K562 (cell line): ENCODE data around the gene NANS. TPM values are rescaled to one million over a fixed set of nuclear protein-coding genes. Genes with fewer than 3 reads are reported as not detected.

Source experiments
- DIDO1 ChIP-seq: fragments of 450-650 bp; IDR thresholded peaks from 2 replicates; pipeline ENCODE4 v1.6.1; 2016; ENCODE audit warnings: low read depth, missing biosample characterization, missing genetic modification characterization
- KLF1 ChIP-seq: fragments of 450-650 bp; IDR thresholded peaks from 2 replicates; pipeline ENCODE4 v1.6.1; 2016; ENCODE audit warnings: missing genetic modification characterization, missing compliant biosample characterization
- POLR2B ChIP-seq: fragments of 450-650 bp; IDR thresholded peaks from 2 replicates; pipeline ENCODE4 v1.6.1; 2018; ENCODE audit warnings: low read depth; ENCODE audit not compliant: partially characterized antibody
- RBBP5 ChIP-seq: fragments of 200-600 bp; sonication (generic); IDR thresholded peaks from 2 replicates; pipeline ENCODE4 v1.6.1; 2012; ENCODE audit warnings: borderline replicate concordance, mild to moderate bottlenecking, low read length, control low read depth, inconsistent platforms; ENCODE audit not compliant: insufficient read depth, poor library complexity, severe bottlenecking
- RBM15 ChIP-seq: fragments of 200-400 bp; formaldehyde crosslinking; IDR thresholded peaks from 2 replicates; pipeline ENCODE4 v1.6.1; 2018; ENCODE audit warnings: mild to moderate bottlenecking, low read length, moderate library complexity; ENCODE audit not compliant: insufficient read depth
- RBM39 ChIP-seq: fragments of 200-400 bp; formaldehyde crosslinking; optimal IDR thresholded peaks from 2 replicates; pipeline ENCODE3; 2018; ENCODE audit warnings: low read depth, low read length
- TAF9B ChIP-seq: fragments of 450-650 bp; IDR thresholded peaks from 2 replicates; pipeline ENCODE4 v1.6.1; 2018; ENCODE audit warnings: mild to moderate bottlenecking; ENCODE audit not compliant: partially characterized antibody
- ZBTB34 ChIP-seq: fragments of 250-450 bp; sonication (Bioruptor Pico); IDR thresholded peaks from 2 replicates; pipeline ENCODE4 v1.8.0; 2021; ENCODE audit warnings: mild to moderate bottlenecking, moderate library complexity
- ZFP1 ChIP-seq: fragments of 450-650 bp; formaldehyde crosslinking; IDR thresholded peaks from 2 replicates; pipeline ENCODE4 v1.4.0; 2020; ENCODE audit warnings: mild to moderate bottlenecking, mixed read lengths
- ZFX ChIP-seq: sonication (generic); formaldehyde crosslinking; IDR thresholded peaks from 2 replicates; pipeline ENCODE4 v1.8.0; 2022; ENCODE audit warnings: mild to moderate bottlenecking, missing genetic modification reagents, moderate library complexity
- ZNF76 ChIP-seq: fragments of 250-450 bp; sonication (Bioruptor Pico); IDR thresholded peaks from 2 replicates; pipeline ENCODE4 v1.4.0; 2020; ENCODE audit warnings: mild to moderate bottlenecking, moderate library complexity, borderline replicate concordance
- ZNF785 ChIP-seq: fragments of 250-450 bp; sonication (Bioruptor Pico); IDR thresholded peaks from 2 replicates; pipeline ENCODE4 v1.4.0; 2020; ENCODE audit warnings: mild to moderate bottlenecking
- polyA plus RNA-seq, 8 experiments: library from polyadenylated mRNA; depleted of rRNA in 4 of 8; stranded (reverse) in 5 of 8; unstranded in 3 of 8; fragments of >200 nt; fragmentation: Nextera tagmentation in 2 of 8; fragmentation: Illumina TruSeq in 1 of 8; extraction: Ambion mirVana in 2 of 8; extraction: Trizol in 1 of 8; gene quantifications; 2 replicates each; pipeline versions ENCODE4 v1.2.1 to v1.2.3, GENCODE V29; 2011 to 2014; ENCODE audit warnings: inconsistent platforms in 1 of 8, missing spikeins in 1 of 8
- total RNA-seq, 7 experiments: library from RNA; depleted of rRNA in 6 of 7; stranded (reverse); fragments of >200 nt in 6 of 7; fragmentation: Illumina TruSeq in 2 of 7; extraction: Trizol in 2 of 7; gene quantifications; 2 replicates each; pipeline versions ENCODE4 v1.2.1 to v1.2.3, GENCODE V29; 2011 to 2021; ENCODE audit warnings: low replicate concordance in 1 of 7
- TF ChIP-seq, protein P1 (sequence below): fragments of 450-650 bp; IDR thresholded peaks from 2 replicates; pipeline ENCODE4 v1.6.1; 2016; ENCODE audit warnings: low read depth
- TF ChIP-seq, protein P2 (sequence below): sonication (generic); formaldehyde crosslinking; IDR thresholded peaks from 2 replicates; pipeline ENCODE4 v1.8.0; 2022; ENCODE audit warnings: mild to moderate bottlenecking, missing genetic modification reagents
- TF ChIP-seq, protein P3 (sequence below): fragments of 450-650 bp; formaldehyde crosslinking; IDR thresholded peaks from 2 replicates; pipeline ENCODE4 v1.4.0; 2020; ENCODE audit warnings: mild to moderate bottlenecking, mixed read lengths

The NANS gene
- total and polyA plus RNA-seq, 9 of the 15 experiments (the other 6 are each of a cell fraction or from before 2014, with no cell fraction given), result 37.1 to 181 (median 137) TPM

DNA sequence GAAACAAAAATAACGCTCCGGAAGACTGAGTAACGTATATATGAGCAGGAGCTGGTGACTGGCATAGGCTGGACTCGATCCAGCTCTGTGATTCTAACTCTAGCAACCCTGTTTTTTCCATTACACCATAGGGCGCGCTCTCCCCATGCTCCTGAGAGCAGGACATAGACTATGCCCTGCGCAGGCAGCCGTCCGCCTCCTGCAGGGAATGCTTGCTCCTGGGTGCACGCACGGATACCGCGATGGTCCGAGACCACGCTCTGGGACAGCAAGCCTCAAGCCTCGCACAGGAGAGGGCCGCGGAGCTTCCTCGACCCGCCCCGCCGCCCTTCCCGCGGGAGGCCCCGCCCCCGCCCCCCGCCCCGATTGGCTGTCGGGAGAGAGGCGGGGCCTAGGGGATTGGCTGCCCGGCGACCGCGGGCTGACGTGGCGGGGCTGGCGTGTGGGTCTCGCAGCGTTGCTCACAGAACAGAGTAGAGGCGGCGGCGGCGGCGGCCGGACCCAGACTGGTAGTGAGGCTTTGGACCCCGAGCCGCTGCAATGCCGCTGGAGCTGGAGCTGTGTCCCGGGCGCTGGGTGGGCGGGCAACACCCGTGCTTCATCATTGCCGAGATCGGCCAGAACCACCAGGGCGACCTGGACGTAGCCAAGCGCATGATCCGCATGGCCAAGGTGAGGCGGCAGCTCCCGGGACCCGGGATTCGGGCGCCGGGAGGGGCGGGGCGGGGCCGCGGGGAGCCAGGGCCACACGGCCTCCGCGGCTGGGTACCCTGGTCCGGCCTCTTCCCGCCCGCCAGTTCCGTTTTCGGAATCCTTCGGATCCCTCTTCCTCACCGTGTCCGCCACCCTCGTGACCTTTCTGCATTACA is at the start of gene NANS (continued):
- TF ChIP-seq ZBTB34 (no peak), TAF9B (peak; percentile 69), RBM39 (no peak), ZFX (CRISPR knock-in tag) (peak; percentile 88), ZFP1 (CRISPR knock-in tag) (no peak), KLF1 (tag) (no peak), ZNF785 (CRISPR knock-in tag) (no peak), DIDO1 (no peak), POLR2B (peak; percentile 90), RBBP5 (peak; percentile 74), ZNF76 (CRISPR knock-in tag) (no peak), RBM15 (no peak)
- TF ChIP-seq, protein P1, sequence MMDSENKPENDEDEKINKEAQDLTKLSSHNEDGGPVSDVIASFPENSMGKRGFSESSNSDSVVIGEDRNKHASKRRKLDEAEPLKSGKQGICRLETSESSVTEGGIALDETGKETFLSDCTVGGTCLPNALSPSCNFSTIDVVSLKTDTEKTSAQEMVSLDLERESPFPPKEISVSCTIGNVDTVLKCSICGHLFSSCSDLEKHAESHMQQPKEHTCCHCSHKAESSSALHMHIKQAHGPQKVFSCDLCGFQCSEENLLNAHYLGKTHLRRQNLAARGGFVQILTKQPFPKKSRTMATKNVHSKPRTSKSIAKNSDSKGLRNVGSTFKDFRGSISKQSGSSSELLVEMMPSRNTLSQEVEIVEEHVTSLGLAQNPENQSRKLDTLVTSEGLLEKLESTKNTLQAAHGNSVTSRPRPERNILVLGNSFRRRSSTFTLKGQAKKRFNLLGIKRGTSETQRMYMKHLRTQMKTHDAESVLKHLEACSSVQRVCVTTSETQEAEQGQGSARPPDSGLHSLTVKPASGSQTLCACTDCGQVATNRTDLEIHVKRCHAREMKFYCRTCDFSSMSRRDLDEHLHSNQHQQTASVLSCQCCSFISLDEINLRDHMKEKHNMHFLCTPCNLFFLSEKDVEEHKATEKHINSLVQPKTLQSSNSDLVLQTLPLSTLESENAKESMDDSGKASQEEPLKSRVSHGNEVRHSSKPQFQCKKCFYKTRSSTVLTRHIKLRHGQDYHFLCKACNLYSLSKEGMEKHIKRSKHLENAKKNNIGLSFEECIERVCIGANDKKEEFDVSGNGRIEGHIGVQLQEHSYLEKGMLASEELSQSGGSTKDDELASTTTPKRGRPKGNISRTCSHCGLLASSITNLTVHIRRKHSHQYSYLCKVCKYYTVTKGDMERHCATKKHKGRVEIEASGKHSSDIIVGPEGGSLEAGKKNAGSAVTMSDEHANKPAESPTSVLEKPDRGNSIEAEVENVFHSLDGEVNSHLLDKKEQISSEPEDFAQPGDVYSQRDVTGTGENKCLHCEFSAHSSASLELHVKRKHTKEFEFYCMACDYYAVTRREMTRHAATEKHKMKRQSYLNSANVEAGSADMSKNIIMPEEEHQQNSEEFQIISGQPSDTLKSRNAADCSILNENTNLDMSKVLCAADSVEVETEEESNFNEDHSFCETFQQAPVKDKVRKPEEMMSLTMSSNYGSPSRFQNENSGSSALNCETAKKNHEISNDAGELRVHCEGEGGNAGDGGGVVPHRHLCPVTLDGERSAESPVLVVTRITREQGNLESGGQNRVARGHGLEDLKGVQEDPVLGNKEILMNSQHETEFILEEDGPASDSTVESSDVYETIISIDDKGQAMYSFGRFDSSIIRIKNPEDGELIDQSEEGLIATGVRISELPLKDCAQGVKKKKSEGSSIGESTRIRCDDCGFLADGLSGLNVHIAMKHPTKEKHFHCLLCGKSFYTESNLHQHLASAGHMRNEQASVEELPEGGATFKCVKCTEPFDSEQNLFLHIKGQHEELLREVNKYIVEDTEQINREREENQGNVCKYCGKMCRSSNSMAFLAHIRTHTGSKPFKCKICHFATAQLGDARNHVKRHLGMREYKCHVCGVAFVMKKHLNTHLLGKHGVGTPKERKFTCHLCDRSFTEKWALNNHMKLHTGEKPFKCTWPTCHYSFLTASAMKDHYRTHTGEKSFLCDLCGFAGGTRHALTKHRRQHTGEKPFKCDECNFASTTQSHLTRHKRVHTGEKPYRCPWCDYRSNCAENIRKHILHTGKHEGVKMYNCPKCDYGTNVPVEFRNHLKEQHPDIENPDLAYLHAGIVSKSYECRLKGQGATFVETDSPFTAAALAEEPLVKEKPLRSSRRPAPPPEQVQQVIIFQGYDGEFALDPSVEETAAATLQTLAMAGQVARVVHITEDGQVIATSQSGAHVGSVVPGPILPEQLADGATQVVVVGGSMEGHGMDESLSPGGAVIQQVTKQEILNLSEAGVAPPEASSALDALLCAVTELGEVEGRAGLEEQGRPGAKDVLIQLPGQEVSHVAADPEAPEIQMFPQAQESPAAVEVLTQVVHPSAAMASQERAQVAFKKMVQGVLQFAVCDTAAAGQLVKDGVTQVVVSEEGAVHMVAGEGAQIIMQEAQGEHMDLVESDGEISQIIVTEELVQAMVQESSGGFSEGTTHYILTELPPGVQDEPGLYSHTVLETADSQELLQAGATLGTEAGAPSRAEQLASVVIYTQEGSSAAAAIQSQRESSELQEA, result no peak
- TF ChIP-seq, protein P2, sequence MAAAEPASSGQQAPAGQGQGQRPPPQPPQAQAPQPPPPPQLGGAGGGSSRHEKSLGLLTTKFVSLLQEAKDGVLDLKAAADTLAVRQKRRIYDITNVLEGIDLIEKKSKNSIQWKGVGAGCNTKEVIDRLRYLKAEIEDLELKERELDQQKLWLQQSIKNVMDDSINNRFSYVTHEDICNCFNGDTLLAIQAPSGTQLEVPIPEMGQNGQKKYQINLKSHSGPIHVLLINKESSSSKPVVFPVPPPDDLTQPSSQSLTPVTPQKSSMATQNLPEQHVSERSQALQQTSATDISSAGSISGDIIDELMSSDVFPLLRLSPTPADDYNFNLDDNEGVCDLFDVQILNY (CRISPR knock-in tag), result 0 out of 2 replicates have a peak, but pooled peaks have one; percentile 45
- TF ChIP-seq, protein P3, sequence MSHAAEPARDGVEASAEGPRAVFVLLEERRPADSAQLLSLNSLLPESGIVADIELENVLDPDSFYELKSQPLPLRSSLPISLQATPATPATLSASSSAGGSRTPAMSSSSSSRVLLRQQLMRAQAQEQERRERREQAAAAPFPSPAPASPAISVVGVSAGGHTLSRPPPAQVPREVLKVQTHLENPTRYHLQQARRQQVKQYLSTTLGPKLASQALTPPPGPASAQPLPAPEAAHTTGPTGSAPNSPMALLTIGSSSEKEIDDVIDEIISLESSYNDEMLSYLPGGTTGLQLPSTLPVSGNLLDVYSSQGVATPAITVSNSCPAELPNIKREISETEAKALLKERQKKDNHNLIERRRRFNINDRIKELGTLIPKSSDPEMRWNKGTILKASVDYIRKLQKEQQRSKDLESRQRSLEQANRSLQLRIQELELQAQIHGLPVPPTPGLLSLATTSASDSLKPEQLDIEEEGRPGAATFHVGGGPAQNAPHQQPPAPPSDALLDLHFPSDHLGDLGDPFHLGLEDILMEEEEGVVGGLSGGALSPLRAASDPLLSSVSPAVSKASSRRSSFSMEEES, result no peak; the same call in 1 of the 2 replicates
